Activated B cell treated with CpG ODN at 0.5 μM for 24 hours (primary cell): ENCODE data around the gene DPP10. TPM values are rescaled to one million over a fixed set of nuclear protein-coding genes. Genes with fewer than 3 reads are reported as not detected.

Experiments used
- ATAC-seq: fragments of 200-7000 bp; cut with Tn5 transposase; one replicate; pipeline ENCODE4 v1.10.0; 2021; ENCODE audit warnings: low read depth, mild to moderate bottlenecking, moderate library complexity
- CTCF ChIA-PET: fragments of 350-600 bp; sonication (Branson Sonifier 250); formaldehyde crosslinking; loops from one replicate; lab custom pipeline; 2021; ENCODE audit warnings: antibody characterized with exemption; lab: Charles Lee
- POLR2A ChIA-PET: fragments of 350-600 bp; sonication (Branson Sonifier 250); formaldehyde crosslinking; loops from one replicate; lab custom pipeline; 2021; ENCODE audit warnings: antibody characterized with exemption; lab: Charles Lee
- DNase-seq: peaks from one replicate; pipeline ENCODE4 v3.0.0; 2022
- H3K27ac Mint-ChIP-seq: one replicate; pipeline ENCODE4 v1.8.0; 2020; ENCODE audit warnings: mixed read lengths
- H3K27me3 Mint-ChIP-seq: one replicate; pipeline ENCODE4 v1.8.0; 2021; ENCODE audit warnings: mixed read lengths
- H3K36me3 Mint-ChIP-seq: one replicate; pipeline ENCODE4 v1.8.0; 2021; ENCODE audit warnings: low read depth, mixed read lengths
- H3K4me1 Mint-ChIP-seq: one replicate; pipeline ENCODE4 v1.8.0; 2021; ENCODE audit warnings: mixed read lengths
- H3K4me3 Mint-ChIP-seq: one replicate; pipeline ENCODE4 v1.8.0; 2020; ENCODE audit warnings: mild to moderate bottlenecking, mixed read lengths
- H3K9me3 Mint-ChIP-seq: one replicate; pipeline ENCODE4 v1.8.0; 2020; ENCODE audit warnings: mixed read lengths
- CTCF ChIP-seq: fragments of 200-600 bp; IDR thresholded peaks from one replicate; pipeline ENCODE4 v1.8.0; 2022; ENCODE audit warnings: antibody characterized with exemption, mild to moderate bottlenecking
- intact Hi-C: fragments of 100-400 bp; cut with micrococcal nuclease; formaldehyde crosslinking; loops from one replicate; pipeline ENCODE4 v1.15.1; 2024
- total RNA-seq: library from RNA; stranded (reverse); gene quantifications from 2 replicates; pipeline ENCODE4 v1.2.3, GENCODE V29; 2022

Gene DPP10
- total RNA-seq, 1 donor from 2014 or later = not detected

GRCh38 chr2:114929225-114929624 is 486.8 kb downstream of the DPP10 start:
- peaks cover 7% of the 10 kb centered on the region for H3K9me3 Mint-ChIP-seq
- H3K4me3 Mint-ChIP-seq = no peak overlapping the region
- H3K27ac Mint-ChIP-seq = no peak overlapping the region
- H3K27me3 Mint-ChIP-seq = no peaks in the 10 kb centered on the region
- H3K36me3 Mint-ChIP-seq = no peaks in the 10 kb centered on the region
- DNase-seq (no peak), ATAC-seq (no peak)
- intact Hi-C loops = no loop called here
- ChIA-PET CTCF (no interaction called here), POLR2A (no interaction called here)
- no peaks in the 10 kb centered on the region for H3K4me1 Mint-ChIP-seq
- no peak for TF ChIP-seq CTCF

- POLR2A ChIA-PET = no interaction called here
- H3K27me3 Mint-ChIP-seq = no peaks in the 10 kb centered on the region
- H3K4me1 Mint-ChIP-seq = no peaks in the 10 kb centered on the region
- H3K4me3 Mint-ChIP-seq = no peak overlapping the region
- H3K9me3 Mint-ChIP-seq = peaks cover 6% of the 10 kb centered on the region
- DNase-seq (no peak), ATAC-seq (no peak)
- CTCF ChIA-PET = no interaction called here
- intact Hi-C loops = no loop called here
- no peaks in the 10 kb centered on the region for H3K36me3 Mint-ChIP-seq
- H3K27ac Mint-ChIP-seq = no peak overlapping the region
- no peak for TF ChIP-seq CTCF
These were observed 491.3 kb downstream of the DPP10 start for GRCh38 chr2:114933671-114934241.

- ATAC-seq (no peak), DNase-seq (no peak)
- H3K27me3 Mint-ChIP-seq = no peaks in the 10 kb centered on the region
- peaks cover 2% of the 10 kb centered on the region for H3K9me3 Mint-ChIP-seq
- intact Hi-C loops = no loop called here
- TF ChIP-seq CTCF = no peak
- ChIA-PET CTCF (no interaction called here), POLR2A (no interaction called here)
- H3K36me3 Mint-ChIP-seq = no peaks in the 10 kb centered on the region
- no peaks in the 10 kb centered on the region for H3K4me1 Mint-ChIP-seq
- H3K4me3 Mint-ChIP-seq = no peak overlapping the region
- no peak overlapping the region for H3K27ac Mint-ChIP-seq
These were observed 492.6 kb downstream of the DPP10 start for GRCh38 chr2:114935031-114935430.

GRCh38 chr2:114937366-114937930 is 495.0 kb downstream of the DPP10 start:
- intact Hi-C loops = no loop called here
- no peak overlapping the region for H3K27ac Mint-ChIP-seq
- ChIA-PET CTCF (no interaction called here), POLR2A (no interaction called here)
- no peaks in the 10 kb centered on the region for H3K36me3 Mint-ChIP-seq
- DNase-seq = no peak
- H3K4me1 Mint-ChIP-seq = no peaks in the 10 kb centered on the region
- H3K27me3 Mint-ChIP-seq = no peaks in the 10 kb centered on the region
- H3K9me3 Mint-ChIP-seq = peaks cover 4% of the 10 kb centered on the region
- TF ChIP-seq CTCF = no peak
- H3K4me3 Mint-ChIP-seq = no peak overlapping the region
- ATAC-seq = no peak

- ChIA-PET POLR2A (no interaction called here), CTCF (no interaction called here)
- Mint-ChIP-seq H3K4me1 (no peaks in the 10 kb centered on the region), H3K36me3 (no peaks in the 10 kb centered on the region), H3K9me3 (peaks cover 4% of the 10 kb centered on the region), H3K4me3 (no peak overlapping the region), H3K27me3 (no peaks in the 10 kb centered on the region), H3K27ac (no peak overlapping the region)
- intact Hi-C loops = no loop called here
- no peak for DNase-seq
- no peak for TF ChIP-seq CTCF
- ATAC-seq = no peak
These were observed 498.5 kb downstream of the DPP10 start for GRCh38 chr2:114940785-114941458.
